Tibial nerve (tissue), 4 donors: ENCODE results near the gene ROR1. TPM values are rescaled to one million over a fixed set of nuclear protein-coding genes. Genes with fewer than 3 reads are reported as not detected.

Experiments
- DNase-seq, 2 donors: peaks; one replicate each; pipeline ENCODE4 v3.0.0-alpha.2; 2019; ENCODE audit warnings: low spot score in 2 of 2
- H3K27ac ChIP-seq, 4 donors: fragments of 200-600 bp; sonication (generic) in 3 of 4; one replicate each; pipeline ENCODE4 v1.5.1; 2017 to 2019; ENCODE audit warnings: mild to moderate bottlenecking in 1 of 4
- H3K27me3 ChIP-seq, 2 donors: fragments of 200-600 bp; sonication (generic) in 1 of 2; one replicate each; pipeline versions ENCODE4 v1.5.1 to v1.6.0; 2017 to 2019
- H3K36me3 ChIP-seq, 3 donors: fragments of 200-600 bp; sonication (generic); one replicate each; pipeline ENCODE4 v1.5.1; 2018 to 2019
- H3K4me1 ChIP-seq, 4 donors: fragments of 200-600 bp; sonication (generic) in 3 of 4; one replicate each; pipeline ENCODE4 v1.5.1; 2017 to 2019
- H3K4me3 ChIP-seq, 4 donors: fragments of 200-600 bp; sonication (generic) in 3 of 4; one replicate each; pipeline ENCODE4 v1.5.1; 2017 to 2019; ENCODE audit warnings: mild to moderate bottlenecking in 1 of 4, moderate library complexity in 1 of 4
- H3K9me3 ChIP-seq, 4 donors: fragments of 200-600 bp; sonication (generic) in 3 of 4; one replicate each; pipeline ENCODE4 v1.5.1; 2017 to 2019
- CTCF ChIP-seq, 5 experiments: fragments of 200-600 bp in 3 of 5; fragments of 450-650 bp in 2 of 5; sonication (generic) in 3 of 5; IDR thresholded peaks; one replicate each; pipeline ENCODE4 v1.5.1; 2016 to 2019; ENCODE audit warnings: antibody characterized with exemption in 5 of 5, mild to moderate bottlenecking in 3 of 5, moderate library complexity in 2 of 5
- EP300 ChIP-seq, 2 donors: sonication (generic); formaldehyde crosslinking; IDR thresholded peaks; one replicate each; pipeline ENCODE4 v1.6.1; 2017; ENCODE audit warnings: antibody characterized with exemption in 2 of 2, mild to moderate bottlenecking in 1 of 2
- POLR2A ChIP-seq, 2 donors: fragments of 450-650 bp; IDR thresholded peaks; one replicate each; pipeline ENCODE4 v1.6.1; 2017; ENCODE audit warnings: antibody characterized with exemption in 2 of 2, mild to moderate bottlenecking in 2 of 2, moderate library complexity in 2 of 2
- WGBS, 2 donors: methylation state at CpG; one replicate each; pipeline ENCODE4 v1.1.5; 2018; 5-methylcytosine and 5-hydroxymethylcytosine counted together
- total RNA-seq, 4 donors: library from RNA; depleted of rRNA; stranded (reverse); fragments of >200 nt; gene quantifications; one replicate each; pipeline ENCODE4 v1.1.0, GENCODE V29; 2016

ROR1 gene
- total RNA-seq, 4 donors from 2014 or later, result 10.5 to 47.7 (median 43.7) TPM

GRCh38 chr1:63858153-63858552, 84.3 kb downstream of the ROR1 start:
- H3K9me3 ChIP-seq, result peaks cover 0 to 15% (median 0%) of the 10 kb centered on the region in 4 donors
- H3K36me3 ChIP-seq, result peaks cover 0 to 6% (median 0%) of the 10 kb centered on the region in 3 donors
- no peak for DNase-seq
- peaks cover 0 to 15% (median 0%) of the 10 kb centered on the region in 4 donors for H3K4me1 ChIP-seq
- H3K27ac ChIP-seq, result no peak overlapping the region
- TF ChIP-seq EP300 (IDR thresholded peaks at IDR 0.05) (no peak), CTCF (IDR thresholded peaks at IDR 0.05) (no peak), POLR2A (IDR thresholded peaks at IDR 0.05) (no peak)
- H3K4me3 ChIP-seq, result no peak overlapping the region
- H3K27me3 ChIP-seq, result no peaks in the 10 kb centered on the region

GRCh38 chr1:63859480-63860275, 85.9 kb downstream of the ROR1 start:
- TF ChIP-seq CTCF (IDR thresholded peaks at IDR 0.05) (no peak), EP300 (IDR thresholded peaks at IDR 0.05) (no peak), POLR2A (IDR thresholded peaks at IDR 0.05) (no peak)

GRCh38 chr1:63861052-63861691, 87.4 kb downstream of the ROR1 start:
- Histone ChIP-seq H3K27ac (peak overlapping the region in 2 of 4 donors; percentile 65 to 78), H3K27me3 (no peaks in the 10 kb centered on the region), H3K4me3 (no peak overlapping the region), H3K4me1 (peaks cover 0 to 28% (median 0%) of the 10 kb centered on the region in 4 donors), H3K9me3 (peaks cover 0 to 2% (median 0%) of the 10 kb centered on the region in 4 donors), H3K36me3 (peaks cover 0 to 4% (median 0%) of the 10 kb centered on the region in 3 donors)
- 60 to 68% methylated on average over 6 of the region's 6 CpGs for WGBS, 2 donors
- TF ChIP-seq POLR2A (IDR thresholded peaks at IDR 0.05) (no peak), CTCF (IDR thresholded peaks at IDR 0.05) (no peak), EP300 (IDR thresholded peaks at IDR 0.05) (peak in 1 of 2 donors; percentile 77)
- DNase-seq, result peak in 1 of 2 donors; percentile 35

More at GRCh38 chr1:63859480-63860275, 85.9 kb downstream of the ROR1 start:
- WGBS, 2 donors, result 90 to 94% methylated on average over 3 of the region's 3 CpGs
- Histone ChIP-seq H3K4me1 (peaks cover 0 to 15% (median 0%) of the 10 kb centered on the region in 4 donors), H3K4me3 (no peak overlapping the region), H3K27ac (peak overlapping the region in 2 of 4 donors; percentile 14 to 20), H3K9me3 (peaks cover 0 to 15% (median 0%) of the 10 kb centered on the region in 4 donors), H3K36me3 (peaks cover 0 to 6% (median 0%) of the 10 kb centered on the region in 3 donors), H3K27me3 (no peaks in the 10 kb centered on the region)
- no peak for DNase-seq

GRCh38 chr1:63863145-63863544, 89.3 kb downstream of the ROR1 start:
- TF ChIP-seq POLR2A (IDR thresholded peaks at IDR 0.05) (no peak), CTCF (IDR thresholded peaks at IDR 0.05) (no peak), EP300 (IDR thresholded peaks at IDR 0.05) (no peak)
- H3K4me1 ChIP-seq, result peaks cover 0 to 44% (median 0%) of the 10 kb centered on the region in 4 donors
- no peak for DNase-seq
- no peaks in the 10 kb centered on the region for H3K9me3 ChIP-seq
- no peaks in the 10 kb centered on the region for H3K27me3 ChIP-seq
- no peak overlapping the region for H3K4me3 ChIP-seq
- 85 to 97% methylated on average over 3 of the region's 3 CpGs for WGBS, 2 donors
- no peak overlapping the region for H3K27ac ChIP-seq
- H3K36me3 ChIP-seq, result no peaks in the 10 kb centered on the region

- no peaks in the 10 kb centered on the region for H3K27me3 ChIP-seq
- H3K4me1 ChIP-seq, result peaks cover 0 to 46% (median 0%) of the 10 kb centered on the region in 4 donors
- H3K9me3 ChIP-seq, result no peaks in the 10 kb centered on the region
- WGBS, 2 donors, result 87 to 92% methylated on average over 4 of the region's 4 CpGs
- no peak for DNase-seq
- no peaks in the 10 kb centered on the region for H3K36me3 ChIP-seq
- H3K27ac ChIP-seq, result no peak overlapping the region
- no peak for TF ChIP-seq CTCF (IDR thresholded peaks at IDR 0.05)
- no peak for TF ChIP-seq EP300 (IDR thresholded peaks at IDR 0.05)
- no peak for TF ChIP-seq POLR2A (IDR thresholded peaks at IDR 0.05)
- H3K4me3 ChIP-seq, result no peak overlapping the region
Observed at GRCh38 chr1:63864224-63864641, 90.4 kb downstream of the ROR1 start.
